K562 (cell line): ENCODE data around the gene USP24. TPM values are rescaled to one million over a fixed set of nuclear protein-coding genes. Genes with fewer than 3 reads are reported as not detected.

Experiments used
- CC2D1A ChIP-seq: fragments of 450-650 bp; IDR thresholded peaks from 2 replicates; pipeline ENCODE4 v1.6.1; 2017; ENCODE audit warnings: mild to moderate bottlenecking
- CHD2 ChIP-seq: IDR thresholded peaks from 2 replicates; pipeline ENCODE4 v1.6.1; 2011; ENCODE audit warnings: low read depth, low read length
- E2F3 ChIP-seq: fragments of 250-450 bp; sonication (Bioruptor Pico); IDR thresholded peaks from 2 replicates; pipeline ENCODE4 v1.4.0; 2020; ENCODE audit warnings: mild to moderate bottlenecking
- ETV1 ChIP-seq: fragments of 450-650 bp; conservative IDR thresholded peaks from 2 replicates; pipeline ENCODE4 v1.6.1; 2016; ENCODE audit warnings: missing genetic modification characterization, control low read depth, low read depth, missing compliant biosample characterization
- HDAC1 ChIP-seq, 2 experiments: fragments of 450-650 bp; IDR thresholded peaks; 2 replicates each; pipeline ENCODE4 v1.6.1; 2016 to 2017; ENCODE audit warnings: inconsistent platforms in 1 of 2, mild to moderate bottlenecking in 1 of 2, moderate library complexity in 1 of 2
- HDAC2 ChIP-seq: fragments of 450-650 bp; IDR thresholded peaks from 2 replicates; pipeline ENCODE4 v1.6.1; 2016; ENCODE audit warnings: mild to moderate bottlenecking
- MAZ ChIP-seq, 2 experiments: fragments of 450-650 bp in 1 of 2; sonication (generic) in 1 of 2; formaldehyde crosslinking; IDR thresholded peaks in 1 of 2; conservative IDR thresholded peaks in 1 of 2; 2 replicates each; pipeline versions ENCODE4 v1.4.0 to v1.5.0; 2020; ENCODE audit warnings: mild to moderate bottlenecking in 1 of 2, missing genetic modification reagents in 1 of 2
- TCF3 ChIP-seq: sonication (generic); formaldehyde crosslinking; IDR thresholded peaks from 2 replicates; pipeline ENCODE4 v1.4.0; 2020; ENCODE audit warnings: mild to moderate bottlenecking, missing genetic modification reagents
- YY1 ChIP-seq, 3 experiments: IDR thresholded peaks; 2 replicates each; pipeline ENCODE4 v1.6.1; 2011; ENCODE audit warnings: low read length in 2 of 3, mild to moderate bottlenecking in 2 of 3, moderate library complexity in 2 of 3, borderline replicate concordance in 1 of 3, control low read depth in 1 of 3, low read depth in 1 of 3; ENCODE audit not compliant: insufficient read depth in 3 of 3, insufficient replicate concordance in 2 of 3, control insufficient read depth in 1 of 3, insufficient read length in 1 of 3; ENCODE audit errors: extremely low read depth in 1 of 3
- ZBTB7A ChIP-seq: IDR thresholded peaks from 2 replicates; pipeline ENCODE4 v1.6.1; 2011; ENCODE audit warnings: low read depth, mild to moderate bottlenecking, low read length, moderate library complexity, borderline replicate concordance; ENCODE audit not compliant: control insufficient read depth
- ZNF766 ChIP-seq: fragments of 200-800 bp; sonication (Bioruptor generic); conservative IDR thresholded peaks from 2 replicates; pipeline ENCODE4 v1.6.1; 2016; ENCODE audit warnings: missing genetic modification characterization, missing compliant biosample characterization
- polyA plus RNA-seq, 8 experiments: library from polyadenylated mRNA; depleted of rRNA in 4 of 8; stranded (reverse) in 5 of 8; unstranded in 3 of 8; fragments of >200 nt; fragmentation: Nextera tagmentation in 2 of 8; fragmentation: Illumina TruSeq in 1 of 8; extraction: Ambion mirVana in 2 of 8; extraction: Trizol in 1 of 8; gene quantifications; 2 replicates each; pipeline versions ENCODE4 v1.2.1 to v1.2.3, GENCODE V29; 2011 to 2014; ENCODE audit warnings: inconsistent platforms in 1 of 8, missing spikeins in 1 of 8
- total RNA-seq, 7 experiments: library from RNA; depleted of rRNA in 6 of 7; stranded (reverse); fragments of >200 nt in 6 of 7; fragmentation: Illumina TruSeq in 2 of 7; extraction: Trizol in 2 of 7; gene quantifications; 2 replicates each; pipeline versions ENCODE4 v1.2.1 to v1.2.3, GENCODE V29; 2011 to 2021; ENCODE audit warnings: low replicate concordance in 1 of 7
- TF ChIP-seq, protein P1 (sequence below): fragments of 450-650 bp; IDR thresholded peaks from 2 replicates; pipeline ENCODE4 v1.6.1; 2016; ENCODE audit warnings: mild to moderate bottlenecking, moderate library complexity
- TF ChIP-seq, protein P2 (sequence below): sonication (generic); formaldehyde crosslinking; IDR thresholded peaks from 2 replicates; pipeline ENCODE4 v1.8.0; 2022; ENCODE audit warnings: mild to moderate bottlenecking, missing genetic modification reagents

Gene USP24
- total and polyA plus RNA-seq, 9 of the 15 experiments (the other 6 are each of a cell fraction or from before 2014, with no cell fraction given): 7.7 to 62.6 (median 36.8) TPM

DNA sequence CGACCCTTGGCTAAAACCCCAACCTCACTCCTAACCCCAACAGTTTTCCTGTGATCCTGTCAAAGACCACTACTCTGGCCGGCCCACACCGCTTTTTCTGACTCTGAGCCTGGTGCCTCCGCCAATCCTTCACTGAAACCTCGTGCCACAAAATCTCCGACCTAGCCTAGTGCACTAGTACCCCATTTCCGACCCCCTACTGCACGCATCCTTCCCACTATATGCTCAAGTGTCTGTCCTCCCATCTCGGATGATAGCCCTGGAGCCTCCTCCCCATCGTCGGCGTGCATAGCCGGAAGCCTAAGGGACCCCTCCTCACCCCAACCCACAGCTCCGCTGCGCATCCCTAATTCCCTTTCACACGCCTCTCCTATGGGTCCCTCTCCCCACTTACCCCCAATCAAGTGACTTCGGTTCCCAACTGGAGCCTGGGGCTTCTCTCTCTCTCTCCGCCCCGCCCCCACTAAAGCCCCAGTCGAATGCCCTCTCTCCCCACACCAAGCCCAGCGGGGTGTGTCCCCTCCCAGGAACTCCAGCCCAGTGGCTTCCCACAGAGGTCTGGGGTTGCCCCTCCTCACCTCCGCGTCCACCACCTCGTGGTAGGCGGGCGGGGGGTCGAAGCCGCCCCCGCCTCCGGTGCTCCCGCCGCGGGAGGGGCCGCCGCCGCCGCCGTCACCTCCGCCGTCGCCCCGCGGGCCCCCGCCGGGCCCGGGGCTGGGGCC, 791 bp downstream of the USP24 start (continued):
- TF ChIP-seq YY1 (IDR thresholded peaks at IDR 0.05; ENCODE audit: borderline replicate concordance in 1 of 3, control insufficient read depth in 1 of 3, extremely low read depth in 1 of 3, insufficient read depth in 3 of 3, insufficient read length in 1 of 3, insufficient replicate concordance in 2 of 3, low read depth in 1 of 3, low read length in 2 of 3) (no peak), CHD2 (0 out of 2 replicates have a peak, but pooled peaks have one; percentile 9), CC2D1A (peak; percentile 23; the same call in 1 of the 2 replicates), MAZ (CRISPR knock-in tag; conservative IDR thresholded peaks at IDR 0.05 in 1 of 2, IDR thresholded peaks at IDR 0.05 in 1 of 2) (peak in 1 of 2 experiments; percentile 30; a peak in 2 of 4 replicates), TCF3 (CRISPR knock-in tag) (0 out of 2 replicates have a peak, but pooled peaks have one; percentile 11), HDAC1 (IDR thresholded peaks at IDR 0.05) (peak in 1 of 2 experiments; percentile 66; a peak in 2 of 4 replicates), HDAC2 (0 out of 2 replicates have a peak, but pooled peaks have one; percentile 29), ZBTB7A (peak; percentile 69), ETV1 (peak; percentile 60), ZNF766 (0 out of 2 replicates have a peak, but pooled peaks have one; percentile 52), E2F3 (CRISPR knock-in tag) (no peak)
- TF ChIP-seq, protein P1, sequence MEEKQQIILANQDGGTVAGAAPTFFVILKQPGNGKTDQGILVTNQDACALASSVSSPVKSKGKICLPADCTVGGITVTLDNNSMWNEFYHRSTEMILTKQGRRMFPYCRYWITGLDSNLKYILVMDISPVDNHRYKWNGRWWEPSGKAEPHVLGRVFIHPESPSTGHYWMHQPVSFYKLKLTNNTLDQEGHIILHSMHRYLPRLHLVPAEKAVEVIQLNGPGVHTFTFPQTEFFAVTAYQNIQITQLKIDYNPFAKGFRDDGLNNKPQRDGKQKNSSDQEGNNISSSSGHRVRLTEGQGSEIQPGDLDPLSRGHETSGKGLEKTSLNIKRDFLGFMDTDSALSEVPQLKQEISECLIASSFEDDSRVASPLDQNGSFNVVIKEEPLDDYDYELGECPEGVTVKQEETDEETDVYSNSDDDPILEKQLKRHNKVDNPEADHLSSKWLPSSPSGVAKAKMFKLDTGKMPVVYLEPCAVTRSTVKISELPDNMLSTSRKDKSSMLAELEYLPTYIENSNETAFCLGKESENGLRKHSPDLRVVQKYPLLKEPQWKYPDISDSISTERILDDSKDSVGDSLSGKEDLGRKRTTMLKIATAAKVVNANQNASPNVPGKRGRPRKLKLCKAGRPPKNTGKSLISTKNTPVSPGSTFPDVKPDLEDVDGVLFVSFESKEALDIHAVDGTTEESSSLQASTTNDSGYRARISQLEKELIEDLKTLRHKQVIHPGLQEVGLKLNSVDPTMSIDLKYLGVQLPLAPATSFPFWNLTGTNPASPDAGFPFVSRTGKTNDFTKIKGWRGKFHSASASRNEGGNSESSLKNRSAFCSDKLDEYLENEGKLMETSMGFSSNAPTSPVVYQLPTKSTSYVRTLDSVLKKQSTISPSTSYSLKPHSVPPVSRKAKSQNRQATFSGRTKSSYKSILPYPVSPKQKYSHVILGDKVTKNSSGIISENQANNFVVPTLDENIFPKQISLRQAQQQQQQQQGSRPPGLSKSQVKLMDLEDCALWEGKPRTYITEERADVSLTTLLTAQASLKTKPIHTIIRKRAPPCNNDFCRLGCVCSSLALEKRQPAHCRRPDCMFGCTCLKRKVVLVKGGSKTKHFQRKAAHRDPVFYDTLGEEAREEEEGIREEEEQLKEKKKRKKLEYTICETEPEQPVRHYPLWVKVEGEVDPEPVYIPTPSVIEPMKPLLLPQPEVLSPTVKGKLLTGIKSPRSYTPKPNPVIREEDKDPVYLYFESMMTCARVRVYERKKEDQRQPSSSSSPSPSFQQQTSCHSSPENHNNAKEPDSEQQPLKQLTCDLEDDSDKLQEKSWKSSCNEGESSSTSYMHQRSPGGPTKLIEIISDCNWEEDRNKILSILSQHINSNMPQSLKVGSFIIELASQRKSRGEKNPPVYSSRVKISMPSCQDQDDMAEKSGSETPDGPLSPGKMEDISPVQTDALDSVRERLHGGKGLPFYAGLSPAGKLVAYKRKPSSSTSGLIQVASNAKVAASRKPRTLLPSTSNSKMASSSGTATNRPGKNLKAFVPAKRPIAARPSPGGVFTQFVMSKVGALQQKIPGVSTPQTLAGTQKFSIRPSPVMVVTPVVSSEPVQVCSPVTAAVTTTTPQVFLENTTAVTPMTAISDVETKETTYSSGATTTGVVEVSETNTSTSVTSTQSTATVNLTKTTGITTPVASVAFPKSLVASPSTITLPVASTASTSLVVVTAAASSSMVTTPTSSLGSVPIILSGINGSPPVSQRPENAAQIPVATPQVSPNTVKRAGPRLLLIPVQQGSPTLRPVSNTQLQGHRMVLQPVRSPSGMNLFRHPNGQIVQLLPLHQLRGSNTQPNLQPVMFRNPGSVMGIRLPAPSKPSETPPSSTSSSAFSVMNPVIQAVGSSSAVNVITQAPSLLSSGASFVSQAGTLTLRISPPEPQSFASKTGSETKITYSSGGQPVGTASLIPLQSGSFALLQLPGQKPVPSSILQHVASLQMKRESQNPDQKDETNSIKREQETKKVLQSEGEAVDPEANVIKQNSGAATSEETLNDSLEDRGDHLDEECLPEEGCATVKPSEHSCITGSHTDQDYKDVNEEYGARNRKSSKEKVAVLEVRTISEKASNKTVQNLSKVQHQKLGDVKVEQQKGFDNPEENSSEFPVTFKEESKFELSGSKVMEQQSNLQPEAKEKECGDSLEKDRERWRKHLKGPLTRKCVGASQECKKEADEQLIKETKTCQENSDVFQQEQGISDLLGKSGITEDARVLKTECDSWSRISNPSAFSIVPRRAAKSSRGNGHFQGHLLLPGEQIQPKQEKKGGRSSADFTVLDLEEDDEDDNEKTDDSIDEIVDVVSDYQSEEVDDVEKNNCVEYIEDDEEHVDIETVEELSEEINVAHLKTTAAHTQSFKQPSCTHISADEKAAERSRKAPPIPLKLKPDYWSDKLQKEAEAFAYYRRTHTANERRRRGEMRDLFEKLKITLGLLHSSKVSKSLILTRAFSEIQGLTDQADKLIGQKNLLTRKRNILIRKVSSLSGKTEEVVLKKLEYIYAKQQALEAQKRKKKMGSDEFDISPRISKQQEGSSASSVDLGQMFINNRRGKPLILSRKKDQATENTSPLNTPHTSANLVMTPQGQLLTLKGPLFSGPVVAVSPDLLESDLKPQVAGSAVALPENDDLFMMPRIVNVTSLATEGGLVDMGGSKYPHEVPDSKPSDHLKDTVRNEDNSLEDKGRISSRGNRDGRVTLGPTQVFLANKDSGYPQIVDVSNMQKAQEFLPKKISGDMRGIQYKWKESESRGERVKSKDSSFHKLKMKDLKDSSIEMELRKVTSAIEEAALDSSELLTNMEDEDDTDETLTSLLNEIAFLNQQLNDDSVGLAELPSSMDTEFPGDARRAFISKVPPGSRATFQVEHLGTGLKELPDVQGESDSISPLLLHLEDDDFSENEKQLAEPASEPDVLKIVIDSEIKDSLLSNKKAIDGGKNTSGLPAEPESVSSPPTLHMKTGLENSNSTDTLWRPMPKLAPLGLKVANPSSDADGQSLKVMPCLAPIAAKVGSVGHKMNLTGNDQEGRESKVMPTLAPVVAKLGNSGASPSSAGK: peak; percentile 10; the same call in 1 of the 2 replicates
- TF ChIP-seq, protein P2, sequence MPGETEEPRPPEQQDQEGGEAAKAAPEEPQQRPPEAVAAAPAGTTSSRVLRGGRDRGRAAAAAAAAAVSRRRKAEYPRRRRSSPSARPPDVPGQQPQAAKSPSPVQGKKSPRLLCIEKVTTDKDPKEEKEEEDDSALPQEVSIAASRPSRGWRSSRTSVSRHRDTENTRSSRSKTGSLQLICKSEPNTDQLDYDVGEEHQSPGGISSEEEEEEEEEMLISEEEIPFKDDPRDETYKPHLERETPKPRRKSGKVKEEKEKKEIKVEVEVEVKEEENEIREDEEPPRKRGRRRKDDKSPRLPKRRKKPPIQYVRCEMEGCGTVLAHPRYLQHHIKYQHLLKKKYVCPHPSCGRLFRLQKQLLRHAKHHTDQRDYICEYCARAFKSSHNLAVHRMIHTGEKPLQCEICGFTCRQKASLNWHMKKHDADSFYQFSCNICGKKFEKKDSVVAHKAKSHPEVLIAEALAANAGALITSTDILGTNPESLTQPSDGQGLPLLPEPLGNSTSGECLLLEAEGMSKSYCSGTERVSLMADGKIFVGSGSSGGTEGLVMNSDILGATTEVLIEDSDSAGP: no peak
